GM18498 (cell line): ENCODE results near the gene SRPX2.
"Not testable (repeated sequence)": the region's sequence is repeated elsewhere in the genome, so short reads cannot be mapped to it uniquely, and the experiment has no call there.

ENCODE experiments used
- ATAC-seq: cut with Tn5 transposase; IDR thresholded peaks from one replicate; pipeline ENCODE4 v1.9.1; 2021; ENCODE audit warnings: mild to moderate bottlenecking, moderate library complexity; ENCODE audit not compliant: unreplicated experiment

The SRPX2 gene

GRCh38 chrX:100695991-100696390 lies 52.0 kb downstream of the SRPX2 start:
- no peak for ATAC-seq

- ATAC-seq, result no peak
Measured at GRCh38 chrX:100696699-100697351, 52.8 kb downstream of the SRPX2 start.

GRCh38 chrX:100698551-100698950 lies 54.6 kb downstream of the SRPX2 start:
- ATAC-seq, result no peak

GRCh38 chrX:100700809-100701208 lies 56.8 kb downstream of the SRPX2 start:
- ATAC-seq, result no peak

GRCh38 chrX:100704581-100705203 lies 60.7 kb downstream of the SRPX2 start:
- no peak for ATAC-seq

- ATAC-seq, result no peak
Measured at GRCh38 chrX:100710816-100711215, 66.8 kb downstream of the SRPX2 start.

GRCh38 chrX:100717363-100717762 lies 73.4 kb downstream of the SRPX2 start:
- no peak for ATAC-seq

GRCh38 chrX:100719139-100719538 lies 75.1 kb downstream of the SRPX2 start:
- ATAC-seq, result no peak

GRCh38 chrX:100720301-100720700 lies 76.3 kb downstream of the SRPX2 start:
- no peak for ATAC-seq

GRCh38 chrX:100721328-100721727 lies 77.3 kb downstream of the SRPX2 start:
- ATAC-seq, result no peak

GRCh38 chrX:100724006-100724405 lies 80.0 kb downstream of the SRPX2 start:
- ATAC-seq, result not testable (repeated sequence)
